OCI-LY3 (cell line): ENCODE measurements around the gene PAM.
A peak's percentile ranks its signal among the peaks of the same experiment; 100 is the strongest.

Experiments used
- H2AFZ ChIP-seq: fragments of 200-600, 300-600 bp; shearing (Covaris generic); 2 replicates; pipeline ENCODE4 v1.6.0; 2014; ENCODE audit warnings: antibody characterized with exemption, low read depth, low read length
- H3K27ac ChIP-seq: fragments of 200-600, 300-600 bp; sonication (generic); 2 replicates; pipeline ENCODE4 v1.5.1; 2014; ENCODE audit warnings: mild to moderate bottlenecking, low read length, moderate library complexity, mixed read lengths
- H3K27me3 ChIP-seq: fragments of 200-600, 300-600 bp; sonication (generic); 2 replicates; pipeline ENCODE4 v1.6.1; 2014; ENCODE audit warnings: low read depth, low read length, mixed read lengths
- H3K36me3 ChIP-seq: fragments of 200-600, 300-600 bp; sonication (generic); replicated peaks from 2 replicates; pipeline ENCODE3; 2014; ENCODE audit warnings: low read depth, low read length, mixed read lengths
- H3K4me1 ChIP-seq: fragments of 300-600, 200-600 bp; sonication (generic); 2 replicates; pipeline ENCODE4 v1.6.1; 2014; ENCODE audit warnings: low read length, mixed read lengths
- H3K4me2 ChIP-seq: fragments of 200-600, 300-600 bp; sonication (generic); 2 replicates; pipeline ENCODE4 v1.6.1; 2014; ENCODE audit warnings: low read length, mixed read lengths
- H3K4me3 ChIP-seq: fragments of 300-600, 200-600 bp; sonication (generic); 2 replicates; pipeline ENCODE4 v1.5.1; 2014; ENCODE audit warnings: antibody characterized with exemption, mild to moderate bottlenecking, low read length, moderate library complexity
- H3K79me2 ChIP-seq: fragments of 300-600, 200-600 bp; shearing (Covaris generic); 2 replicates; pipeline ENCODE4 v1.6.1; 2014; ENCODE audit warnings: mild to moderate bottlenecking, low read length, mixed read lengths
- H3K9ac ChIP-seq: fragments of 300-600, 200-600 bp; shearing (Covaris generic); 2 replicates; pipeline ENCODE4 v1.6.0; 2014; ENCODE audit warnings: mild to moderate bottlenecking, low read length, moderate library complexity
- H3K9me3 ChIP-seq: fragments of 200-600, 300-600 bp; shearing (Covaris generic); 2 replicates; pipeline ENCODE4 v1.6.1; 2014; ENCODE audit warnings: low read length, mixed read lengths; ENCODE audit not compliant: insufficient read depth
- H4K20me1 ChIP-seq: fragments of 200-600, 300-600 bp; sonication (generic); 2 replicates; pipeline ENCODE4 v1.6.1; 2016; ENCODE audit warnings: low read length, mixed read lengths; ENCODE audit not compliant: insufficient read depth
- EZH2phosphoT487 ChIP-seq: fragments of 200-600 bp; shearing (Covaris generic); IDR thresholded peaks from 2 replicates; pipeline ENCODE4 v1.6.1; 2018; ENCODE audit warnings: antibody characterized with exemption, mixed run types, low read depth
- TF ChIP-seq, protein P1 (sequence below): fragments of 200-600, 300-600 bp; sonication (generic); IDR thresholded peaks from 2 replicates; pipeline ENCODE4 v1.5.1; 2014; ENCODE audit warnings: antibody characterized with exemption, low read length, low read depth

Gene PAM

DNA sequence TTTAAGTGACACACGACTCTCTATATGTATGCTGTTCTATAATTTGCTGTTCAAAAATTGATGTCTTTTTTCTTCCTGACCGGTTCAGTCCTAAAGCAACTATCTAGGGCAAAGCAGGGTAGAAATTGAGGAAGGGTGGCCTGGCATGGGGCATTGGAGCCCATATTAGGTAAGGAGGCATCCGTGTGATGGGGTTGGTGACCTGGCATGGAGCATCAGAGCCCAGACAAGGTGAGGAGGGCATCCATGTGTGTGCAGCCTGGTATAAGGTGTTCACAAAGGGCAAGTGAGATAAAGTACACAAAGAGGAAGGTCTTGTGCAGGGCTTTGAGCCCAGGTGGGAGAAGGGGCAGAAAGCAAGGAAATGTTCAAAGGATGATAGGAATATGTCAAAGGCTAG, 104.9 kb downstream of the PAM start:
- Histone ChIP-seq H2AFZ (no peak overlapping the region), H3K36me3 (no peaks in the 10 kb centered on the region), H3K4me1 (no peaks in the 10 kb centered on the region), H3K9ac (no peak overlapping the region), H3K4me3 (no peak overlapping the region), H3K9me3 (no peaks in the 10 kb centered on the region), H3K4me2 (no peak overlapping the region), H3K79me2 (no peaks in the 10 kb centered on the region), H3K27ac (no peak overlapping the region), H3K27me3 (no peaks in the 10 kb centered on the region), H4K20me1 (no peaks in the 10 kb centered on the region)
- TF ChIP-seq EZH2phosphoT487 = no peak
- TF ChIP-seq, protein P1, sequence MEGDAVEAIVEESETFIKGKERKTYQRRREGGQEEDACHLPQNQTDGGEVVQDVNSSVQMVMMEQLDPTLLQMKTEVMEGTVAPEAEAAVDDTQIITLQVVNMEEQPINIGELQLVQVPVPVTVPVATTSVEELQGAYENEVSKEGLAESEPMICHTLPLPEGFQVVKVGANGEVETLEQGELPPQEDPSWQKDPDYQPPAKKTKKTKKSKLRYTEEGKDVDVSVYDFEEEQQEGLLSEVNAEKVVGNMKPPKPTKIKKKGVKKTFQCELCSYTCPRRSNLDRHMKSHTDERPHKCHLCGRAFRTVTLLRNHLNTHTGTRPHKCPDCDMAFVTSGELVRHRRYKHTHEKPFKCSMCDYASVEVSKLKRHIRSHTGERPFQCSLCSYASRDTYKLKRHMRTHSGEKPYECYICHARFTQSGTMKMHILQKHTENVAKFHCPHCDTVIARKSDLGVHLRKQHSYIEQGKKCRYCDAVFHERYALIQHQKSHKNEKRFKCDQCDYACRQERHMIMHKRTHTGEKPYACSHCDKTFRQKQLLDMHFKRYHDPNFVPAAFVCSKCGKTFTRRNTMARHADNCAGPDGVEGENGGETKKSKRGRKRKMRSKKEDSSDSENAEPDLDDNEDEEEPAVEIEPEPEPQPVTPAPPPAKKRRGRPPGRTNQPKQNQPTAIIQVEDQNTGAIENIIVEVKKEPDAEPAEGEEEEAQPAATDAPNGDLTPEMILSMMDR = no peak

DNA sequence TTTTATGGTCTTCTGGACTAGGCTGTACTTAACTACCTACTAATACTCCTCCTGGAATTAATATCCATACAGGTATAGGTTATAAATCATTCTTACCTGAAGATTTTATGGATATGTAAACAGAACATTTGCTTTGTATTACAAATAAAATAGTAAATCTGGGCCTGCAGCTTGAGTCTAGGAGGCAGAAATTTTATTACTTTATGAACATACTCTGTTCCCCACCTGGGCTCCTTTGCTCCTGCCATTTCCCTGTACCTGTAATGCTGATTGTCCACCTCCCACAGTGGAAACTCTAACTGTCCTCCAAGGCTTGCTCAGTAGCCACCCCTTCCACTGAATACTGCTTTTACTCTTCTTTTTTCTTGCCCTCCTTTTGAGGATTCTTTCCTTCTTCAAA, 108.0 kb downstream of the PAM start:
- no peak overlapping the region for H3K4me3 ChIP-seq
- TF ChIP-seq, protein P1 = no peak
- no peak for TF ChIP-seq EZH2phosphoT487
- no peaks in the 10 kb centered on the region for H3K36me3 ChIP-seq
- H3K4me1 ChIP-seq = peaks cover 5% of the 10 kb centered on the region
- H3K9me3 ChIP-seq = no peaks in the 10 kb centered on the region
- no peak overlapping the region for H3K9ac ChIP-seq
- no peak overlapping the region for H2AFZ ChIP-seq
- no peak overlapping the region for H3K4me2 ChIP-seq
- no peaks in the 10 kb centered on the region for H3K79me2 ChIP-seq
- no peaks in the 10 kb centered on the region for H4K20me1 ChIP-seq
- H3K27ac ChIP-seq = no peak overlapping the region
- H3K27me3 ChIP-seq = no peaks in the 10 kb centered on the region

DNA sequence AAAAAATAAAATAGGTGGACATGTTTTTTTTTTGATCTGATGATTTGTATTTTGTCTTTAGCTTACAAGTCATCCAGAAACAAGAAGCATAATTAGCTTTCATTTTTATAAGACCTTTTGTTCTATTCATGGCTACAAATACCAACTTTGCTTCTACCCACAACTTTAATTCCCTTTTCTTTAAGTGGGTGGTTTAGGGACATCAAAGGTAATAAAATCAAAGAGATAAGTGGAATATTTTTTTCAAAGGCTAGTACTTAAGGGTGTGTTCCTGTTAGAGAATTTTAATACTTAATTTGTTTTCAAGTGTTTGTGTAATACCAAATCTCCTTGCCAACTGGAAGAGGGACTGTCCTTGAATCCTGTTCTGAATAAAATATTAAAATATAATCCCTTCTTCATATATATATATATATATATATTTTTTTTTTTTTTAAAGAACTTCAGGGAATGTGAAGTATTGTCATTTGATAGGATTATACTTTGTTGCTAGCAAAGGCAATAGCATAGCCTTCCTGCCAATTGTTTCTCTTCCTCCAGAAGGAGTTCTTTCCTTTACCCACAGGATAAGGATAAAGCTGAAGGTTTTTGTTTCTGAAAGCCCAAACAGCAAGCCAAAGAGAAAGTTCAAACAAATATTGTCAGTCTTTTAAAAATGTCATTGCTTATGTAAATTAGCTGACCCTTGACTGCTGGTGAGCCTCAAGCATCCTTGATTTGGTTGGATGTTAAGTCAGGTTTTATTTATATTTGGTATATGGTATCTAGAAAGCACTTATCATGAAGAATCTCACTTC, 108.9 kb downstream of the PAM start:
- H3K9me3 ChIP-seq = no peaks in the 10 kb centered on the region
- H3K9ac ChIP-seq = no peak overlapping the region
- H3K79me2 ChIP-seq = no peaks in the 10 kb centered on the region
- no peak overlapping the region for H2AFZ ChIP-seq
- no peak overlapping the region for H3K4me2 ChIP-seq
- no peak overlapping the region for H3K27ac ChIP-seq
- no peak overlapping the region for H3K4me3 ChIP-seq
- TF ChIP-seq, protein P1 = no peak
- TF ChIP-seq EZH2phosphoT487 = no peak
- peaks cover 5% of the 10 kb centered on the region for H3K4me1 ChIP-seq
- no peaks in the 10 kb centered on the region for H4K20me1 ChIP-seq
- no peaks in the 10 kb centered on the region for H3K36me3 ChIP-seq
- H3K27me3 ChIP-seq = no peaks in the 10 kb centered on the region

DNA sequence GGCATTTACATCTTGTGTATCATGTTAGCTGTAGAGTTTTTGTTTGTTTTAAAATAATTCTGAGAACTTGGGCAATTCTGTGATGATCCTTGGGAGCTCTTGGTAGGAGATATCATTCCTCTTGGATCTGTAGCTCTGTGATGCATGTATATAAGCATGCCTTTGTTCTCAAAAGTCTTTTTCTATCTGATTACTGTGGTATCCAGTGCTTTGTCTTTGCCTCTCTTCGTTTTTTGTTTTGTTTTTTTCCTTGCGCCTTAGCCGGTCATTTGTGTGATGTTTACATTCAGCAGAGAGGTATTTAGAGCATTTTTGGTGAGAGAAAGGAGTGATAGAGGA, 110.0 kb downstream of the PAM start:
- Histone ChIP-seq H3K9me3 (no peaks in the 10 kb centered on the region), H3K27ac (no peak overlapping the region), H3K27me3 (no peaks in the 10 kb centered on the region)

More for the DNA sequence above, 110.0 kb downstream of the PAM start:
- TF ChIP-seq, protein P1 = no peak
- no peak for TF ChIP-seq EZH2phosphoT487
- Histone ChIP-seq H2AFZ (no peak overlapping the region), H3K36me3 (no peaks in the 10 kb centered on the region), H3K79me2 (no peaks in the 10 kb centered on the region), H3K4me1 (peaks cover 5% of the 10 kb centered on the region), H3K4me2 (peak overlapping the region; percentile 89), H3K4me3 (peak overlapping the region; percentile 96), H3K9ac (no peak overlapping the region), H4K20me1 (no peaks in the 10 kb centered on the region)
